ENCODE results near the gene UGT8. TPM values are rescaled to one million over a fixed set of nuclear protein-coding genes. Genes with fewer than 3 reads are reported as not detected.
A peak's percentile ranks its signal among the peaks of the same experiment; 100 is the strongest.

The UGT8 gene
- total and polyA plus RNA-seq, 2 donors from 2014 or later: 20.0 to 42.2 TPM

- FAIRE-seq: no peak
- intact Hi-C loops (cut with DNase I): no loop called here
- no peak for DNase-seq
Observed at GRCh38 chr4:114653675-114654074, 55.1 kb downstream of the UGT8 start.

DNA sequence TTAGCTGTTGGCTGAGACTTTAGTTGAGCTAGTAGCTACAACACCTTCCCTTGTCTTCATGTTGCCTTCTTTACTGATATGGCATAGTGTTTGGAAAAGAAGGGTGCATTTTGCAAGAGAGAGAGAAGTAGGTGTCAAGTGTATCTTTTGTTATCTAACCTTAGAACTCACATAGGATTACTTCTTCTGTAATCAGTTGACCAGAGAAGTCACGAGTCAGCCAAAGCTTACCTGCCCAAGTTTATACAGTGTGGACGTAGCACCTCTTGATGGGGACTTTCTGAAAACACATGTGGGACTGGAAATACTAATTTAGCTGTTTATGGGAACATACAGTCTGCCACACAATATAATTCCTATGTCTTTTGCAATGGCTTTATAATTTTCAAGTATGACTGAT is 56.0 kb downstream of the UGT8 start:
- DNase-seq: no peak
- Histone ChIP-seq H3K36me3 (ENCODE audit: control insufficient read depth in 2 of 3, insufficient read depth in 3 of 3, low read length in 3 of 3) (no peaks in the 10 kb centered on the region), H3K9me3 (ENCODE audit: control insufficient read depth in 2 of 3, insufficient read depth in 1 of 3, low read length in 3 of 3) (no peaks in the 10 kb centered on the region), H3K27me3 (ENCODE audit: control insufficient read depth, insufficient read depth, low read length) (no peaks in the 10 kb centered on the region), H3K27ac (ENCODE audit: low read depth in 2 of 2, low read length in 2 of 2) (peak overlapping the region in 1 of 2 donors; percentile 23), H3K4me1 (ENCODE audit: control insufficient read depth in 2 of 3, insufficient read depth in 2 of 3, low read depth in 1 of 3, low read length in 3 of 3) (no peaks in the 10 kb centered on the region), H3K4me3 (ENCODE audit: low read length in 3 of 3) (no peak overlapping the region), H3K9ac (ENCODE audit: low read length in 3 of 3) (no peak overlapping the region)
- intact Hi-C loops (cut with DNase I): no loop called here
- FAIRE-seq: no peak
- peak; percentile 15 for TF ChIP-seq CTCF (IDR thresholded peaks at IDR 0.05; ENCODE audit: borderline replicate concordance, extremely low read depth, insufficient read depth)

More at GRCh38 chr4:114653675-114654074, 55.1 kb downstream of the UGT8 start:
- Histone ChIP-seq H3K36me3 (ENCODE audit: control insufficient read depth in 2 of 3, insufficient read depth in 3 of 3, low read length in 3 of 3) (no peaks in the 10 kb centered on the region), H3K27me3 (ENCODE audit: control insufficient read depth, insufficient read depth, low read length) (no peaks in the 10 kb centered on the region), H3K9ac (ENCODE audit: low read length in 3 of 3) (no peak overlapping the region), H3K27ac (ENCODE audit: low read depth in 2 of 2, low read length in 2 of 2) (no peak overlapping the region), H3K9me3 (ENCODE audit: control insufficient read depth in 2 of 3, insufficient read depth in 1 of 3, low read length in 3 of 3) (no peaks in the 10 kb centered on the region), H3K4me3 (ENCODE audit: low read length in 3 of 3) (no peak overlapping the region), H3K4me1 (ENCODE audit: control insufficient read depth in 2 of 3, insufficient read depth in 2 of 3, low read depth in 1 of 3, low read length in 3 of 3) (no peaks in the 10 kb centered on the region)
- TF ChIP-seq CTCF (IDR thresholded peaks at IDR 0.05; ENCODE audit: borderline replicate concordance, extremely low read depth, insufficient read depth): no peak

DNA sequence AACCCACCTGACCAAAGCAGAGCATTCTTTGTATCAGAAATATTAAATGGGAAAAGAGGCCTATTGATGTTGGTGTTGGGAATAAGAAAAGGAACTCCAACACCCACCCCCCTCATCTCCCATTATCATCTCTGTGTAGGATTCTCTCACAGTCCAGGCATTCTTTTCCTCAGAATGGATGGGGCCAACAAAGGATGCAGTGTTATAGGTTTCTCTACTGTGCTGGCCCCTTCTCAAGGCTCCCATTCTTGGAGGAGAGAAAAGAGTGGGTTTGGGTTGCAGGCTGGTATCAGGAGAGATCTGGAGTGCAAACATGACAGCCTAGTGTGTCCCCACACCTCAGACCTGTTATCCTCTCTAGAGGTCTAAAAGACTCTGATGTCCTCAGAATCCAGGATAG is 59.6 kb downstream of the UGT8 start:
- DNase-seq (no peak), FAIRE-seq (no peak)
- H3K9ac ChIP-seq (ENCODE audit: low read length in 3 of 3): no peak overlapping the region
- TF ChIP-seq CTCF (IDR thresholded peaks at IDR 0.05; ENCODE audit: borderline replicate concordance, extremely low read depth, insufficient read depth): no peak
- no peaks in the 10 kb centered on the region for H3K27me3 ChIP-seq (ENCODE audit: control insufficient read depth, insufficient read depth, low read length)
- no peak overlapping the region for H3K4me3 ChIP-seq (ENCODE audit: low read length in 3 of 3)
- H3K4me1 ChIP-seq (ENCODE audit: control insufficient read depth in 2 of 3, insufficient read depth in 2 of 3, low read depth in 1 of 3, low read length in 3 of 3): no peaks in the 10 kb centered on the region
- intact Hi-C loops (cut with DNase I): no loop called here
- H3K27ac ChIP-seq (ENCODE audit: low read depth in 2 of 2, low read length in 2 of 2): no peak overlapping the region
- no peaks in the 10 kb centered on the region for H3K9me3 ChIP-seq (ENCODE audit: control insufficient read depth in 2 of 3, insufficient read depth in 1 of 3, low read length in 3 of 3)
- no peaks in the 10 kb centered on the region for H3K36me3 ChIP-seq (ENCODE audit: control insufficient read depth in 2 of 3, insufficient read depth in 3 of 3, low read length in 3 of 3)

DNA sequence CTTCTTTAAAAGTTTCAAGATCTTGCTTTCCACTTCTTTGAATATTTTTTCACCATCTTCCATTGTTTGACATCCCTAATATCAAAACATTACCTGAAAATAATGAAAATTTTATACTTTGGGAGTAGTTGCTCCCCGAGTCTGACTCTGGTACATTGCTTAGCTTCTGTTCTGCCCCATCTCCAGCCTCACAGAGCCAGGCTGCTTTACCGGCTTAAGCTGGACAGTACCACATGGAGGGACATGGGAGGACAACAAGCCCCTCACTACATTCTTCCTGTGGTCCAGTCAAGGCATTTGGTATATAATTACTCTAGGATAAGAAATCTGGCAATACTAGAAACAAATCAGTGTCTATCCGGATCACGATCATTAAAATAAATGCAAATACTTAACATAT is 60.2 kb downstream of the UGT8 start:
- H3K9ac ChIP-seq (ENCODE audit: low read length in 3 of 3): no peak overlapping the region
- TF ChIP-seq CTCF (IDR thresholded peaks at IDR 0.05; ENCODE audit: borderline replicate concordance, extremely low read depth, insufficient read depth): no peak
- no peaks in the 10 kb centered on the region for H3K9me3 ChIP-seq (ENCODE audit: control insufficient read depth in 2 of 3, insufficient read depth in 1 of 3, low read length in 3 of 3)
- intact Hi-C loops (cut with DNase I): no loop called here
- no peaks in the 10 kb centered on the region for H3K27me3 ChIP-seq (ENCODE audit: control insufficient read depth, insufficient read depth, low read length)
- no peaks in the 10 kb centered on the region for H3K4me1 ChIP-seq (ENCODE audit: control insufficient read depth in 2 of 3, insufficient read depth in 2 of 3, low read depth in 1 of 3, low read length in 3 of 3)
- H3K27ac ChIP-seq (ENCODE audit: low read depth in 2 of 2, low read length in 2 of 2): no peak overlapping the region
- H3K4me3 ChIP-seq (ENCODE audit: low read length in 3 of 3): no peak overlapping the region
- no peak for DNase-seq
- no peak for FAIRE-seq
- no peaks in the 10 kb centered on the region for H3K36me3 ChIP-seq (ENCODE audit: control insufficient read depth in 2 of 3, insufficient read depth in 3 of 3, low read length in 3 of 3)

Measured in kidney (tissue), 14 donors.